PFSK-1 (cell line): ENCODE data around the gene NEURL1B.

Experiments
- FOXP2 ChIP-seq: optimal IDR thresholded peaks from 2 replicates; pipeline ENCODE3; 2011; ENCODE audit warnings: borderline replicate concordance, control low read depth, inconsistent platforms; ENCODE audit not compliant: insufficient read depth; ENCODE audit errors: extremely low read length, extremely low read depth
- POLR2AphosphoS5 ChIP-seq: IDR thresholded peaks from 2 replicates; pipeline ENCODE4 v1.6.1; 2012; ENCODE audit warnings: low read depth, mild to moderate bottlenecking, control low read depth, low read length, moderate library complexity
- REST ChIP-seq, 2 experiments: IDR thresholded peaks; 2 replicates each; pipeline versions ENCODE4 v1.6.1 to v1.8.0; 2011 to 2012; ENCODE audit warnings: low read depth in 2 of 2, low read length in 2 of 2, control low read depth in 1 of 2, inconsistent platforms in 1 of 2, mild to moderate bottlenecking in 1 of 2, moderate library complexity in 1 of 2; ENCODE audit not compliant: insufficient read depth in 1 of 2
- SIN3A ChIP-seq: IDR thresholded peaks from 2 replicates; pipeline ENCODE4 v1.6.1; 2012; ENCODE audit warnings: mild to moderate bottlenecking, low read length, moderate library complexity, borderline replicate concordance; ENCODE audit not compliant: insufficient read depth
- TAF1 ChIP-seq: IDR thresholded peaks from 2 replicates; pipeline ENCODE4 v1.6.1; 2012; ENCODE audit warnings: low read length, control low read depth, borderline replicate concordance; ENCODE audit not compliant: insufficient read depth

NEURL1B gene

GRCh38 chr5:172692451-172692850, 51.4 kb downstream of the NEURL1B start:
- TF ChIP-seq SIN3A, result no peak
- TF ChIP-seq FOXP2, result no peak
- TF ChIP-seq POLR2AphosphoS5, result no peak
- no peak for TF ChIP-seq REST (IDR thresholded peaks at IDR 0.05; ENCODE audit: insufficient read depth in 1 of 2, low read depth in 2 of 2, low read length in 2 of 2)
- no peak for TF ChIP-seq TAF1

GRCh38 chr5:172692981-172693380, 51.9 kb downstream of the NEURL1B start:
- TF ChIP-seq TAF1 (no peak), POLR2AphosphoS5 (no peak), REST (IDR thresholded peaks at IDR 0.05; ENCODE audit: insufficient read depth in 1 of 2, low read depth in 2 of 2, low read length in 2 of 2) (no peak), SIN3A (no peak), FOXP2 (no peak)

- TF ChIP-seq TAF1 (no peak), POLR2AphosphoS5 (no peak), REST (IDR thresholded peaks at IDR 0.05; ENCODE audit: insufficient read depth in 1 of 2, low read depth in 2 of 2, low read length in 2 of 2) (no peak), SIN3A (no peak), FOXP2 (no peak)
Observed at GRCh38 chr5:172694061-172694460, 53.0 kb downstream of the NEURL1B start.

- no peak for TF ChIP-seq POLR2AphosphoS5
- TF ChIP-seq TAF1, result no peak
- TF ChIP-seq REST (IDR thresholded peaks at IDR 0.05; ENCODE audit: insufficient read depth in 1 of 2, low read depth in 2 of 2, low read length in 2 of 2), result no peak
- TF ChIP-seq SIN3A, result no peak
- TF ChIP-seq FOXP2, result no peak
Observed at GRCh38 chr5:172694541-172694940, 53.5 kb downstream of the NEURL1B start.
